Fibroblast of lung (primary cell): ENCODE data around the gene MROH8. TPM values are rescaled to one million over a fixed set of nuclear protein-coding genes. Genes with fewer than 3 reads are reported as not detected.

Experiments used
- DNase-seq, 2 donors: peaks; one replicate each; pipeline versions ENCODE4 v3.0.0 to v3.0.0-alpha.2; 2010; ENCODE audit warnings: low read depth in 2 of 2
- H2AFZ ChIP-seq: 2 replicates; pipeline ENCODE4 v1.5.1; 2012; ENCODE audit warnings: low read length, control low read depth, inconsistent platforms
- H3K27ac ChIP-seq: 2 replicates; pipeline ENCODE4 v1.5.1; 2011; ENCODE audit warnings: low read length, control low read depth; ENCODE audit not compliant: insufficient read depth
- H3K27me3 ChIP-seq: 2 replicates; pipeline ENCODE4 v1.5.1; 2011; ENCODE audit warnings: mild to moderate bottlenecking, low read length; ENCODE audit not compliant: control insufficient read depth, insufficient read depth
- H3K36me3 ChIP-seq: 2 replicates; pipeline ENCODE4 v1.5.1; 2011; ENCODE audit warnings: low read length; ENCODE audit not compliant: control insufficient read depth, insufficient read depth
- H3K4me1 ChIP-seq: 2 replicates; pipeline ENCODE4 v1.5.1; 2011; ENCODE audit warnings: low read length; ENCODE audit not compliant: control insufficient read depth, insufficient read depth; ENCODE audit errors: extremely low read depth
- H3K4me2 ChIP-seq: 2 replicates; pipeline ENCODE4 v1.5.1; 2011; ENCODE audit warnings: low read length, control low read depth; ENCODE audit not compliant: insufficient read depth; ENCODE audit errors: extremely low read depth
- H3K4me3 ChIP-seq, 4 experiments: fragments of 200-600 bp in 1 of 4; sonication (generic) in 1 of 4; replicated peaks in 1 of 4; 2 replicates each; pipeline ENCODE4 v1.5.1; 2011 to 2016; ENCODE audit warnings: low read length in 4 of 4, low read depth in 3 of 4, mild to moderate bottlenecking in 3 of 4, control low read depth in 2 of 4, inconsistent platforms in 1 of 4, mixed read lengths in 1 of 4; ENCODE audit not compliant: insufficient read depth in 1 of 4; ENCODE audit errors: control extremely low read depth in 1 of 4
- H3K79me2 ChIP-seq: 2 replicates; pipeline ENCODE4 v1.5.1; 2012; ENCODE audit warnings: mild to moderate bottlenecking, low read length, inconsistent platforms; ENCODE audit not compliant: control insufficient read depth, insufficient read depth
- H3K9ac ChIP-seq: 2 replicates; pipeline ENCODE4 v1.5.1; 2011; ENCODE audit warnings: mild to moderate bottlenecking, low read length, control low read depth; ENCODE audit not compliant: insufficient read depth
- H3K9me3 ChIP-seq: 2 replicates; pipeline ENCODE4 v1.5.1; 2012; ENCODE audit warnings: low read depth, low read length; ENCODE audit not compliant: control insufficient read depth, insufficient read depth
- H4K20me1 ChIP-seq: 2 replicates; pipeline ENCODE4 v1.5.1; 2011; ENCODE audit warnings: low read length; ENCODE audit not compliant: control insufficient read depth, insufficient read depth; ENCODE audit errors: extremely low read depth
- CTCF ChIP-seq, 2 donors: IDR thresholded peaks in 1 of 2; conservative IDR thresholded peaks in 1 of 2; 1 replicate in 1 of 2; 2 replicates in 1 of 2; pipeline ENCODE4 v1.5.1; 2011 to 2012; ENCODE audit warnings: low read length in 2 of 2, control low read depth in 1 of 2, inconsistent platforms in 1 of 2, low read depth in 1 of 2, mild to moderate bottlenecking in 1 of 2
- EZH2 ChIP-seq: IDR thresholded peaks from 2 replicates; pipeline ENCODE4 v1.5.1; 2012; ENCODE audit warnings: low read length, control low read depth, mild to moderate bottlenecking; ENCODE audit errors: missing control alignments
- polyA plus RNA-seq, 2 donors: library from polyadenylated mRNA; depleted of rRNA in 1 of 2; stranded (reverse) in 1 of 2; unstranded in 1 of 2; fragments of >200 nt; gene quantifications; 2 replicates each; pipeline ENCODE4 v1.2.1, GENCODE V29; 2011 to 2012; ENCODE audit warnings: missing spikeins in 1 of 2
- total RNA-seq: library from RNA; depleted of rRNA; stranded (reverse); fragments of >200 nt; gene quantifications from 2 replicates; pipeline ENCODE4 v1.2.1, GENCODE V29; 2014

Gene MROH8
- total and polyA plus RNA-seq, 2 donors (not counting 1 experiment from before 2014, with no cell fraction given) = 1.2 to 2.9 TPM

GRCh38 chr20:37226889-37227288 is 47.5 kb upstream of the MROH8 start:
- Histone ChIP-seq H3K27me3 (no peaks in the 10 kb centered on the region), H3K9ac (no peak overlapping the region), H3K9me3 (no peaks in the 10 kb centered on the region), H4K20me1 (no peaks in the 10 kb centered on the region), H3K79me2 (no peaks in the 10 kb centered on the region), H3K36me3 (peaks cover 21% of the 10 kb centered on the region), H3K4me1 (peaks cover 4% of the 10 kb centered on the region), H3K27ac (no peak overlapping the region), H3K4me3 (no peak overlapping the region), H3K4me2 (no peak overlapping the region), H2AFZ (no peak overlapping the region)
- peak; percentile 60 to 84 for DNase-seq
- TF ChIP-seq CTCF (conservative IDR thresholded peaks at IDR 0.05 in 1 of 2, IDR thresholded peaks at IDR 0.05 in 1 of 2; ENCODE audit: low read depth in 1 of 2, low read length in 2 of 2) = no peak
- TF ChIP-seq EZH2 = no peak

GRCh38 chr20:37225146-37225545 is 45.8 kb upstream of the MROH8 start:
- H3K9ac ChIP-seq = no peak overlapping the region
- no peaks in the 10 kb centered on the region for H3K27me3 ChIP-seq
- H4K20me1 ChIP-seq = no peaks in the 10 kb centered on the region
- no peak overlapping the region for H2AFZ ChIP-seq
- no peak overlapping the region for H3K4me2 ChIP-seq
- peaks cover 4% of the 10 kb centered on the region for H3K4me1 ChIP-seq
- no peak overlapping the region for H3K4me3 ChIP-seq
- TF ChIP-seq CTCF (conservative IDR thresholded peaks at IDR 0.05 in 1 of 2, IDR thresholded peaks at IDR 0.05 in 1 of 2; ENCODE audit: low read depth in 1 of 2, low read length in 2 of 2) = no peak
- no peak for TF ChIP-seq EZH2
- no peaks in the 10 kb centered on the region for H3K79me2 ChIP-seq
- H3K36me3 ChIP-seq = peaks cover 18% of the 10 kb centered on the region
- no peak overlapping the region for H3K27ac ChIP-seq
- no peaks in the 10 kb centered on the region for H3K9me3 ChIP-seq
- DNase-seq = no peak

GRCh38 chr20:37223053-37223452 is 43.7 kb upstream of the MROH8 start:
- no peak overlapping the region for H3K9ac ChIP-seq
- H3K4me1 ChIP-seq = peaks cover 4% of the 10 kb centered on the region
- peak overlapping the region; percentile 15 for H3K27ac ChIP-seq
- H2AFZ ChIP-seq = peak overlapping the region; percentile 32
- peak overlapping the region; percentile 25 for H3K4me2 ChIP-seq
- TF ChIP-seq CTCF (conservative IDR thresholded peaks at IDR 0.05 in 1 of 2, IDR thresholded peaks at IDR 0.05 in 1 of 2; ENCODE audit: low read depth in 1 of 2, low read length in 2 of 2) (no peak), EZH2 (no peak)
- no peaks in the 10 kb centered on the region for H3K9me3 ChIP-seq
- no peaks in the 10 kb centered on the region for H3K27me3 ChIP-seq
- H3K79me2 ChIP-seq = no peaks in the 10 kb centered on the region
- no peak overlapping the region for H3K4me3 ChIP-seq
- H4K20me1 ChIP-seq = no peaks in the 10 kb centered on the region
- H3K36me3 ChIP-seq = peaks cover 14% of the 10 kb centered on the region
- DNase-seq = peak; percentile 73 to 92
